ENCODE data around the gene GNPTG.
A peak's percentile ranks its signal among the peaks of the same experiment; 100 is the strongest.

GNPTG gene

DNA sequence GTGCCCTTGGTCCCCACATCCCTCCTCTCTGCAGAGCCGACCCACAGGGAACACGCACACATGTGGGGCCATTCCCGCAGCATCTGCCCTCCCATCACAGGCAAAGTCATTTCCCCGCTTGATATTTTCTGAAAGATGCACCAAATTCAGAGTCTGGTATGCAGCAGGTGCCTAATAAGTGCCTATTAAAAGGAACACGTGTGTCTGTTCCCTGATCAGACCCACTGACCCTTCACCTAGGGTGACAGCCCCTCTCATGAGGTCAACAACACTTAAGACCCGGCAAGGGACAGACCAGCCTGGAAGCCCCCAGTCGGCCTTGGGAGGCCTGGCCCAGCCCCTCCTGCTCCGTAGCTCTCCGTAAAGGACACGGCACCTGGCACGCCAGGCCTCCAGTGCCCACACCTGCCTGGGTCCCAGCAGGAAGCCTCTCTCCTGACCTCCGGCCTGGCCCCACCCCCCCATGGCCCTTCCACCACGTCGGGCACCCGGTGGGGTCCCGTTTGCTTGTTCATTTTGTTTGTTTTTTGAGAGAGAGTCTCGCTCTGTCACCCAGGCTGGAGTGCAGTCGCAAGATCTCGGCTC, 42.7 kb downstream of the GNPTG start:
- DNase-seq (ENCODE audit: low read depth) = no peak

DNA sequence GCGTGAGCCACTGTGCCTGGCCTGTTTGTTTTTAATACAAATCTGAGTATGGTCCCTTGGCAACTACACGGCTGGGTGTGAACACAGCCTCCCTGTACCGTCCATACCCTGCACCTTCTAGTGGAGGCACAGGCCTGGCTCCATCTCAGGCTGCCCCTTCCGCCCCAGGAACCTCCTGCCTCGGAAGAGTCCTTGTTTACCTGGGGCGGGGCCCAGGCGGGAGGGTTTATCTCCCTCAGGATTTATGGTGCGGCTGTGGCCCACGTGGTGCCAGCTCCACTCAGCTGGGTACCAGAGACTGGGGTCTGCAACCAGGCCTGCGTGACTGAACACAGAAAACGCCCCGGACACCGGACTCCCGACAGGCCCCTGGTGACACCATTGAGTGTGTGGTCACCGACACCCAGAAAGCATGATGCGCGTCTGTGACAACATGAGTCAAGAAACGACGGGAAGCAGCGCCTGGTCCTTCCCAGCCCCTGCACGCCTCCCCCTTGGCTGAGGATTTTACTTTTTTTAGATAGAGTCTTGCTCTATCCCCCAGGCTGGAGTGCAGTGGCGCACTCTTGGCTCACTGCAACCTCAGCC, 43.8 kb downstream of the GNPTG start:
- DNase-seq (ENCODE audit: low read depth) = no peak

DNA sequence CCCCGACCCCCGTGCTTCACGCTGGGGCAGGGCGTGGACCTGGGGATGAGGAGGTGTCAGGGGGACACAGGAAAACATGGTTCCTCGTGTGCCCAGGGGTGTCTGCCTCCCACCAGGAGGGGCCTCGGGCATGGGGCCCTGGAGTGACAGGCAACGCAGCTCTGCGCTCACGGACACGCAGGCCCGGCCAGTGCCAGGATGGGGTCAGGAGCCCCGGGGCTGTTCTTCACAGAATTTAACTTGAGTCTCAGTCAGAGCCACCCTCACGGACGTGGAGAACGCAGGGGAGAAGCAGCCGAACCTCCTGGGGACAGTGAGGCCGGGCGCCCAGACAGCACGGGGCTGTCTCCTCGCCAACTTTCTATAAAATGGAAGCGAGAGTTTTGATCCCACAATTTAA, 46.0 kb downstream of the GNPTG start:
- no peak for DNase-seq (ENCODE audit: low read depth)

DNA sequence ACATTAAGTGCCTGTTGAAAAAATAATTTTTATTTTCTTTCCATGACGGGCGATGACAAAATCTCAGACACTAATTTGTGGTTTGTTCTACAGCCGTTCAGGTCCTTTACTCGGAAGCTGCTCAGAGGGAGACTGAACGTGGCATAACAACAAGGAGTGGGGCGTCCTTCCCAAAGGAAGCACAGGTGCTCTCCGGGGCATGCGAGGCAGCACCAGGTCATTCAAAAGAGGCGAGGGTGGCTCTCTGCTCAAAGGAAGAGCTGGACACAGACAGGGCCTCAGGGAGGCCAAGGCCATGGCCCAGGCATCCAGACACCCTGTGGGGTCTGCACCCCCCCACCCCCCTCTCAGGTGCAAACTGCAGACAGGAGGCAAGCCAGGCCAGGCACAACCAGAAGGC, 46.6 kb downstream of the GNPTG start:
- DNase-seq (ENCODE audit: low read depth) = no peak

DNA sequence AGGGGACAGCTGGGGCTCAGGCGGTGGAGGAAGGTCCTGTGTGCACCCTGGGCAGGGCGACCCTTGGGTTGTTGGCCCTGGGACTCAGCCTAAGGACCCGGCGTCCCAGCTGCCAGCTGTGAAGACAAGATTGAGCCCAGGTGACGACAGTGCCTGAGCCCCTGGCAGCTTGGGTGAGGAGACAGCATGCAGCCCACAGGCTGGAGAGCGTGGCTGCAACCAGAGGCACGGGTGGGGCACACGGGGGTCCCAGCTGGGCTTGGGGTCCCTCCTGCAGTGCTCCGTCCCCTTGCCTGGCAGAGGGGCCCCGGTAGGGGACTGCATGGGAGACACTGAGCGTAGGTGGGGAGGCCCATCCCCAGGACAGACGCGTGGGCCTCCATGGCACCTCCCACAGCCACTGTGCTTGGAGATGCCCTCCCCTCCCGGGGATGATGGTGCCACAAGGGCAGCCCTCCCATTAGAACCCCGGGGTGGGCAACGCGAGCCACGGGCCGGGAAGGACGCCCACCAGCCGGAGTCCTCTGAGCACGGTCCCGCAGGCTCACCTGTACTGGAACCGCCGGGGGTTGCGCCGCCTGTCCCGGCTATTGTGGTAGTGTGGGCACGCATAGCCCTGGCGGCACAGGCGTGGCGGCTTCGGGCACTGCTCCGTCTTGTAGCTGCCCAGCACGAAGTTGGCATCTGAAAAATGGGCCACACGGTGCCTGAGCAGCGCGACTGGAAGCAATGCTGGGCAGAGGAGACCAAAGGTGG, 47.3 kb downstream of the GNPTG start:
- no peak for DNase-seq (ENCODE audit: low read depth)

DNA sequence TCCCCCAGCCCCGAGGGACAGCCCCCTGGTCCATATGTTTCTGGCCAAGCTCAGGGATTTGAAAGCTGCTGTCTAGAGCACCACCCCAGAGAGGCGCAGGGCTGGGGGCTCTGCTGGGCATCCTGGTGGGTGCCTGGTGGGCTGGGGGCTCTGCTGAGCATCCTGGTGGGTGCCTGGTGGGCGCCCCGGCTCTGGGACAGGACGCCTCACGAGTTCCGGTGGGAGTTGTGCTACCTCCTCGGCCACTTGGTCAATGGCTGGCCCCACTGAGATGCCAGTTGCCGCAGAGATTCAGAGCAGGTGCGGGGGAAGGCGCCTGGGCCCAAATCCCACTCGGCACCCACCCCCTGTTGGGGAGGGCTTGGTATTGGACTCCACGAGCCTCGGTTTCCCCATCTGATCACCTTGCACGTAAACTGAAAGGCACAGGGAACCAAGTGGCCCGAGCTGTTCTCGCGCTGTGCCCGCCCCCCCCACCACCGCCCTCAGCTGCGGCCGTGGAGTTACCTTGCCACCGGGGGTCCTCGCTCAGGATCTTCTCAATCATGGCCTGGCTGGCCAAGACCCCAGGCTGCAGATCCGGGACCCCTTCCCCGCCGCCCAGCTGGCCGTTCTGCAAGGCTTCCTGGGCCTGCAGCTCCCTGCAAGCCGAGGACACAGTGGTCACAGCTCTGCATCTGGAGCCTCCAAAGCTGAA, 49.5 kb downstream of the GNPTG start:
- no peak for DNase-seq (ENCODE audit: low read depth)

DNA sequence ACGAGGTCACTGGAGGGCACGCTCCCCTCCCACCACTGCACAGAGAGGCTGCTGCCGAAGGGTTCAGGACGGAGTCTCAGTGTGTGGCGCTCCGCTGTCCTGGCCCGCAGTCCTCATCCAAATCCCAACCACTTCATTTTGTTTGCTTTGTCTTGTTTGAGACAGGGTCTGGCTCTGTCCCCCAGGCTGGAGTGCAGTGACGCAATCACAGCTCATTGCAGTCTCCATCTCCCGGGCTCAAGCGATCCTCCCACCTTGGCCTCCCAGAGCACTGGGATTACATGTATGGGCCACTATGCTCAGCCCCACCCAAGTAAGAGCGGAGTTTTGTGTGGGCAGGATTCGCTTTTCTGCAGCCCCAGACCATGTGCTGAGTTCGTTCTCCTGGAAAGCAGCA, 50.0 kb downstream of the GNPTG start:
- DNase-seq (ENCODE audit: low read depth) = no peak

DNA sequence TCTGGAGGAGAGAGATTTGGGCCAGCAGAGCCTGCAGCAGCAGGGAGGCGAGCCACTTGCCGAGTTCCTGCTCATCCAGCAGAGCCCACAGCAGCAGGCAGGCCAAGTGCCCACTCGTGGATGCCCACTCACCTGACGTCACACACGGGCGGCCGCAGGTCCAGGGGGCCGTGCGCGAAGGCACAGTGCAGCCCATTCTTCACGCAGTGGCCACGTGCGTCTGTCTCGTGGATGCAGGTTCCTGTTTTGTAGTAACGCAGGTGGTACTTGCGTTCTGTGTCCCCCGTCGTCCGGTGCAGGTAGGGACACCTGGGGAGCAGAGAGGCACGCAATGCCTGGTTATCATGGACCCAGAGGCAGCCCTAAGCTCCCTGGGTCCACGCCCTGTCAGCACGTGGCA, 51.3 kb downstream of the GNPTG start:
- DNase-seq (ENCODE audit: low read depth) = no peak

DNA sequence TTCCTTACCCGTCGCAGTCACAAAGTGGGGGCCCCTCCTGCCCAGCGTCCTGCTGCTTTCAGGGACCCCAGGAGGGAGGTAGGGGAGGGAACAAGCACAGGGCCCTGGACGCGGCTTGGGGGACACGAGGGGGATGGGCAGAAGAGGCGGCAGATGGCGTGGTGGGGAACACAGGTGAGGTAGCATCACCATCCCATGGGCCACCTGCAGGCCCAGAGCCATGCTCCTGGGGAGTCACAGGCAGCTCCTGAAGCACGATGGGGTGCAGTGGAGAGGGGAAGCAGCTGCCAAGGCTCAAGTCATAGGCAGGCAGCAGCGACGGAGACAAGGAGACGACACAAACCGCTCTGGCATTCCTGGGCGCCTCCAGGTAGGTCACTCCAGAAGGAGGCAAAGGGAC, 52.0 kb downstream of the GNPTG start:
- DNase-seq (ENCODE audit: low read depth) = no peak

DNA sequence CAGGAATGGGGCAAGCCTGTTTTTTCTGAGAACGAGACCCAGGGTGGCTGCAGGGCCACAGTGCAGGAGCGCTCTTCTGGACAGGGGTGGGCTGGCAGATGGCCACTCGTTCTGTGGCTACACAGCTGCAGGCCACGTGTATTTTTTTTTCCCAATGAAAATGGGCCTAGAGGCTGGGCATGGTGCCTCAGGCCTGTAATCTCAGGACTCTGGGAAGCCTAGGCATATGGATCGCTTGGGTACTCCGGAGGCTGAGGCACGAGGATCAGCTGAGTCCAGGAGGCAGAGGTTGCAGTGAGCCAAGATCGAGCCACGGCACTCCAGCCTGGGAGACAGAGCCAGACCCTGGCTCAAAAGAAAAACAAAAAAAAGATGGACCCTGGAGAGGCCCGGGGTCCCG, 56.0 kb downstream of the GNPTG start:
- no peak for DNase-seq (ENCODE audit: low read depth)

DNA sequence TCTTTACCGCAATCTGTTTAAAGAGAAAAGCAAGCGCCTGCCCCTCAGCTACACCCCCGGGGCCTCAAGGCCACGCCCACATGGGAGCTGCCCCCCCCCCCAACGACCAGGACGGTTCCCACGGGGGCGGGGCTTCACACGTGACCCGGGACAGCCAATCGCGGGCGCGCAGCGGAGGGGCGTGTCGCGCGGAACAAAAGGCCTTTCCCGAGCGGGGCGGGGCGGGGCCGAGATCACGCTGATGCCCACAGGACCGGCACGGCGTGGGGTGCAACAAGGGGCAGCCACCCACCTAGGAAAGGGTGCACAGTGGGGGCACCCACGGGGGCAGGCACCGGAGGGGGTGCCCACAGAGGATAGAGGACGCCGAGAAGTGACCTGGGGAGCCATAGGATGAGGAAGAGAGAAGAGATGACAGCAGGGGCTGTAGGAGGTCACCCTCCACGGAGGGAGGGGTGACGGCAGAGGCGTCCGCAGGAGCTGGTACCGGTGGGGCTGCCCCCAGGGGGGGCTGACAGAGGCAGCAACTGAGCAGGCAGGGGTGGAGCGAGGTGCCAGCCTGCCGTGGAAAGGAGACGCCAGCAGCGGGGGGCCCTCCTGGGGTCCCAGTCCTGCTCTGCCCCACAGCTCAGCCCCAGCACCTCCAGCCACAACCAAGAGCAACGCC, 56.6 kb downstream of the GNPTG start:
- peak; percentile 99 for DNase-seq (ENCODE audit: low read depth)

DNA sequence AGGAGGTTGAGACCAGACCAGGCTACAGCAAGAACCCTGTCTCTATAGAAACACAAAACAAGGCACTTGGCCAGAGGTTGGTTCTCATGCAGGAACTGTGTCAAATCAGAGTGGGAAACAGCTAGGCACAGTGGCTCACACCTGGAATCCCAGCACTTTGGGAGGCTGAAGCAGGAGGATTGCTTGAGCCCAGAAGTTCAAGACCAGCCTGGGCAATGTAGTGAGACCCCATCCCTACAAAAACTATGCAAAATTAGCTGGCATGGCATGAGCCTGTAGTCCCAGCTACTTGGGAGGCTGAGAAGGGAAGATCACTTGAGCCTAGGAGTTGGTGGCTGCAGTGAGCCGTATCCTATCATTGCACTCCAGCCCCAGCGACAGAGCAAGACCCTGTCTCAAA, 61.1 kb downstream of the GNPTG start:
- DNase-seq (ENCODE audit: low read depth) = no peak

Measured in activated T-cell treated with anti-CD3 and anti-CD28 coated beads for 1 hour (primary cell).